GM12878 (cell line): ENCODE data around the gene ATP6V0A1. TPM values are rescaled to one million over a fixed set of nuclear protein-coding genes. Genes with fewer than 3 reads are reported as not detected.

ENCODE experiments used
- ATAC-seq: fragments of 200-7000 bp; cut with Tn5 transposase; 3 replicates; pipeline ENCODE4 v1.9.1; 2020; ENCODE audit warnings: mild to moderate bottlenecking, moderate library complexity
- BruUV-seq: library from RNA; stranded (reverse); fragments of 400-500 nt; replicated peaks from 2 replicates; lab custom pipeline; 2021; lab: Mats Ljungman, UMichigan
- CTCF ChIA-PET: fragments of 300-600 bp; sonication (Branson Sonifier 250); formaldehyde crosslinking; extraction: SDS; loops from one replicate; lab custom pipeline; 2021; ENCODE audit warnings: inconsistent platforms; lab: Yijun Ruan, JAX
- POLR2A ChIA-PET: fragments of 350-600 bp; formaldehyde crosslinking; extraction: SDS; loops from one replicate; lab custom pipeline; 2021; ENCODE audit warnings: inconsistent platforms; lab: Charles Lee
- RAD21 ChIA-PET: fragments of 300-600 bp; sonication (Branson Sonifier 250); formaldehyde crosslinking; loops from one replicate; lab custom pipeline; 2023; ENCODE audit warnings: antibody characterized with exemption; ENCODE audit not compliant: unreplicated experiment; lab: Charles Lee
- SMC1A ChIA-PET: fragments of 300-600 bp; sonication (Branson Sonifier 250); formaldehyde crosslinking; loops from one replicate; lab custom pipeline; 2023; ENCODE audit not compliant: unreplicated experiment, uncharacterized antibody; lab: Charles Lee
- DNase-seq: peaks from one replicate; pipeline ENCODE4 v3.0.0-alpha.2; 2011; ENCODE audit warnings: low read depth, low spot score
- FAIRE-seq: peaks from 3 replicates; lab custom pipeline; 2011; peaks lifted over from hg19 to GRCh38; lab: Jason Lieb, UNC
- H2AFZ ChIP-seq: 2 replicates; pipeline ENCODE4 v1.6.0; 2011; ENCODE audit warnings: low read depth, low read length, control low read depth; ENCODE audit not compliant: control insufficient read depth
- H3K27ac ChIP-seq: 2 replicates; pipeline ENCODE4 v1.5.1; 2011; ENCODE audit warnings: control low read depth; ENCODE audit not compliant: control insufficient read depth, insufficient read depth
- H3K27me3 ChIP-seq, 2 experiments: replicated peaks in 1 of 2; 2 replicates each; pipeline versions ENCODE4 v1.6.0 to v1.6.1; 2011; ENCODE audit warnings: low read length in 1 of 2; ENCODE audit not compliant: control insufficient read depth in 2 of 2, insufficient read depth in 2 of 2
- H3K36me3 ChIP-seq, 2 experiments: 2 replicates each; pipeline ENCODE4 v1.5.1; 2011; ENCODE audit warnings: low read length in 1 of 2; ENCODE audit not compliant: control insufficient read depth in 2 of 2, insufficient read depth in 2 of 2
- H3K4me1 ChIP-seq: 2 replicates; pipeline ENCODE4 v1.6.1; 2011; ENCODE audit warnings: mild to moderate bottlenecking, low read length, moderate library complexity, mixed read lengths; ENCODE audit not compliant: control insufficient read depth, insufficient read depth
- H3K4me2 ChIP-seq: 2 replicates; pipeline ENCODE4 v1.6.0; 2011; ENCODE audit warnings: control low read depth; ENCODE audit not compliant: control insufficient read depth, insufficient read depth
- H3K4me3 ChIP-seq: fragments of 200-600 bp; sonication (generic); 2 replicates; pipeline ENCODE4 v1.5.1; 2016
- H3K79me2 ChIP-seq: 2 replicates; pipeline ENCODE4 v1.6.0; 2011; ENCODE audit warnings: low read length; ENCODE audit not compliant: control insufficient read depth, insufficient read depth
- H3K9ac ChIP-seq: 2 replicates; pipeline ENCODE4 v1.8.0; 2011; ENCODE audit warnings: low read length, control low read depth, mixed read lengths; ENCODE audit not compliant: control insufficient read depth, insufficient read depth
- H3K9me3 ChIP-seq: replicated peaks from 3 replicates; pipeline ENCODE4 v1.5.1; 2011; ENCODE audit warnings: mild to moderate bottlenecking, low read length; ENCODE audit not compliant: control insufficient read depth, insufficient read depth
- H4K20me1 ChIP-seq: 2 replicates; pipeline ENCODE4 v1.6.0; 2011; ENCODE audit not compliant: control insufficient read depth, insufficient read depth
- CBX5 ChIP-seq: sonication (generic); IDR thresholded peaks from 2 replicates; pipeline ENCODE4 v1.6.1; 2016; ENCODE audit warnings: low read depth, moderate library complexity, mild to moderate bottlenecking, inconsistent platforms
- CEBPB ChIP-seq, 2 experiments: fragments of 150-350 bp in 1 of 2; IDR thresholded peaks; 2 replicates each; pipeline ENCODE4 v1.6.1; 2012 to 2014; ENCODE audit warnings: low read depth in 2 of 2, low read length in 2 of 2, borderline replicate concordance in 1 of 2, inconsistent platforms in 1 of 2
- EGR1 ChIP-seq, 2 experiments: IDR thresholded peaks; 1 replicate in 1 of 2; 2 replicates in 1 of 2; pipeline ENCODE4 v1.6.1; 2011 to 2012; ENCODE audit warnings: low read depth in 2 of 2, low read length in 2 of 2, borderline replicate concordance in 1 of 2, mild to moderate bottlenecking in 1 of 2, moderate library complexity in 1 of 2
- FOXM1 ChIP-seq: IDR thresholded peaks from 2 replicates; pipeline ENCODE4 v1.6.1; 2012; ENCODE audit warnings: low read depth, mild to moderate bottlenecking, inconsistent platforms, low read length, moderate library complexity
- GATAD2B ChIP-seq: fragments of 450-650 bp; conservative IDR thresholded peaks from 2 replicates; pipeline ENCODE4 v1.6.1; 2017; ENCODE audit warnings: low read depth, mild to moderate bottlenecking, moderate library complexity
- JUND ChIP-seq: IDR thresholded peaks from 2 replicates; pipeline ENCODE4 v1.6.1; 2012; ENCODE audit warnings: low read depth, mild to moderate bottlenecking, low read length, improper control_type of control experiment, moderate library complexity
- NR2C2 ChIP-seq: IDR thresholded peaks from 2 replicates; pipeline ENCODE4 v1.6.1; 2011; ENCODE audit warnings: borderline replicate concordance, low read depth; ENCODE audit not compliant: control insufficient read depth, insufficient read length
- PAX8 ChIP-seq: fragments of 450-650 bp; IDR thresholded peaks from 2 replicates; pipeline ENCODE4 v1.6.1; 2017; ENCODE audit warnings: mild to moderate bottlenecking, moderate library complexity
- RAD21 ChIP-seq: IDR thresholded peaks from 2 replicates; pipeline ENCODE4 v1.6.1; 2011; ENCODE audit warnings: mild to moderate bottlenecking, low read depth, low read length, moderate library complexity; ENCODE audit not compliant: insufficient read depth
- RFX5 ChIP-seq: IDR thresholded peaks from 2 replicates; pipeline ENCODE4 v1.6.1; 2011; ENCODE audit warnings: low read depth, low read length, improper control_type of control experiment
- SIN3A ChIP-seq: IDR thresholded peaks from 2 replicates; pipeline ENCODE4 v1.6.1; 2012; ENCODE audit warnings: low read depth, low read length, improper control_type of control experiment
- SMAD5 ChIP-seq: IDR thresholded peaks from 2 replicates; pipeline ENCODE4 v1.6.1; 2016; ENCODE audit warnings: antibody characterized with exemption, low read depth
- TARDBP ChIP-seq: IDR thresholded peaks from 2 replicates; pipeline ENCODE4 v1.6.1; 2016; ENCODE audit warnings: borderline replicate concordance
- TCF7 ChIP-seq: IDR thresholded peaks from 2 replicates; pipeline ENCODE4 v1.6.1; 2014; ENCODE audit warnings: antibody characterized with exemption, borderline replicate concordance
- ZBED1 ChIP-seq: IDR thresholded peaks from 2 replicates; pipeline ENCODE4 v1.6.1; 2016; ENCODE audit warnings: borderline replicate concordance
- WGBS: methylation state at CpG from one replicate; pipeline ENCODE4 v1.1.6; 2016; ENCODE audit warnings: low lambda C conversion rate; ENCODE audit not compliant: insufficient replicate concordance, insufficient coverage; ENCODE audit errors: missing lambda C conversion rate; 5-methylcytosine and 5-hydroxymethylcytosine counted together
- in situ Hi-C: fragments of 300-500 bp; cut with MboI; formaldehyde crosslinking; loops from 9 replicates; pipeline ENCODE4 v1.14.3; 2018; ENCODE audit warnings: mixed read lengths
- intact Hi-C: fragments of 100-400 bp; cut with micrococcal nuclease; formaldehyde crosslinking; loops from one replicate; pipeline ENCODE4 v1.14.2; 2022; ENCODE audit not compliant: unreplicated experiment
- polyA plus RNA-seq, 11 experiments: library from polyadenylated mRNA; depleted of rRNA in 4 of 11; unstranded in 6 of 11; stranded (reverse) in 5 of 11; fragments of >200 nt; fragmentation: Nextera tagmentation in 4 of 11; fragmentation: Illumina TruSeq in 1 of 11; extraction: Ambion mirVana in 4 of 11; extraction: Trizol in 1 of 11; gene quantifications; 1 replicate in 1 of 11; 2 replicates in 10 of 11; pipeline versions ENCODE4 v1.2.1 to v1.2.3, GENCODE V29; 2011 to 2016; ENCODE audit warnings: inconsistent platforms in 2 of 11, missing spikeins in 2 of 11, low read depth in 1 of 11
- total RNA-seq, 4 experiments: library from RNA; depleted of rRNA in 3 of 4; stranded (reverse); fragments of >200 nt in 3 of 4; fragmentation: Illumina TruSeq in 1 of 4; extraction: Trizol in 1 of 4; gene quantifications; 2 replicates each; pipeline versions ENCODE4 v1.2.1 to v1.2.3, GENCODE V29; 2013 to 2021
- TF ChIP-seq, protein P1 (sequence below): fragments of 450-650 bp; IDR thresholded peaks from 2 replicates; pipeline ENCODE4 v1.6.1; 2018; ENCODE audit warnings: borderline replicate concordance, mild to moderate bottlenecking; ENCODE audit not compliant: partially characterized antibody
- TF ChIP-seq, protein P2 (sequence below): IDR thresholded peaks from 2 replicates; pipeline ENCODE4 v1.6.1; 2011; ENCODE audit warnings: low read depth, low read length, improper control_type of control experiment, borderline replicate concordance

The ATP6V0A1 gene
- total and polyA plus RNA-seq, 10 of the 15 experiments (the other 5 are each of a cell fraction or from before 2014, with no cell fraction given), result 3.0 to 76.6 (median 30.9) TPM

- TF ChIP-seq, protein P1, sequence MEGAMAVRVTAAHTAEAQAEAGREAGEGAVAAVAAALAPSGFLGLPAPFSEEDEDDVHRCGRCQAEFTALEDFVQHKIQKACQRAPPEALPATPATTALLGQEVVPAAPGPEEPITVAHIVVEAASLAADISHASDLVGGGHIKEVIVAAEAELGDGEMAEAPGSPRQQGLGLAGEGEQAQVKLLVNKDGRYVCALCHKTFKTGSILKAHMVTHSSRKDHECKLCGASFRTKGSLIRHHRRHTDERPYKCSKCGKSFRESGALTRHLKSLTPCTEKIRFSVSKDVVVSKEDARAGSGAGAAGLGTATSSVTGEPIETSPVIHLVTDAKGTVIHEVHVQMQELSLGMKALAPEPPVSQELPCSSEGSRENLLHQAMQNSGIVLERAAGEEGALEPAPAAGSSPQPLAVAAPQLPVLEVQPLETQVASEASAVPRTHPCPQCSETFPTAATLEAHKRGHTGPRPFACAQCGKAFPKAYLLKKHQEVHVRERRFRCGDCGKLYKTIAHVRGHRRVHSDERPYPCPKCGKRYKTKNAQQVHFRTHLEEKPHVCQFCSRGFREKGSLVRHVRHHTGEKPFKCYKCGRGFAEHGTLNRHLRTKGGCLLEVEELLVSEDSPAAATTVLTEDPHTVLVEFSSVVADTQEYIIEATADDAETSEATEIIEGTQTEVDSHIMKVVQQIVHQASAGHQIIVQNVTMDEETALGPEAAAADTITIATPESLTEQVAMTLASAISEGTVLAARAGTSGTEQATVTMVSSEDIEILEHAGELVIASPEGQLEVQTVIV, result no peak
- TF ChIP-seq RAD21 (no peak), CEBPB (IDR thresholded peaks at IDR 0.05; ENCODE audit: borderline replicate concordance in 1 of 2, low read depth in 2 of 2, low read length in 2 of 2) (no peak), ZBED1 (no peak), NR2C2 (no peak)
- TF ChIP-seq, all 136 proteins: peak for 0
Observed at GRCh38 chr17:42494673-42495072, 36.0 kb downstream of the ATP6V0A1 start (continued).

GRCh38 chr17:42498828-42499227 lies 40.1 kb downstream of the ATP6V0A1 start:
- no peaks in the 10 kb centered on the region for H3K79me2 ChIP-seq
- H3K4me2 ChIP-seq, result no peak overlapping the region
- ChIA-PET POLR2A (no interaction called here), CTCF (no interaction called here), RAD21 (no interaction called here), SMC1A (no interaction called here)
- no peaks in the 10 kb centered on the region for H3K27me3 ChIP-seq
- DNase-seq, result no peak
- in situ Hi-C loops, result no loop called here
- no TSS peak for BruUV-seq
- H3K9me3 ChIP-seq, result no peaks in the 10 kb centered on the region
- no peaks in the 10 kb centered on the region for H3K4me1 ChIP-seq
- no peak for ATAC-seq
- no peak for FAIRE-seq
- H3K4me3 ChIP-seq, result no peak overlapping the region
- no peak overlapping the region for H3K27ac ChIP-seq
- no peaks in the 10 kb centered on the region for H4K20me1 ChIP-seq
- intact Hi-C loops, result no loop called here
- H3K9ac ChIP-seq, result no peak overlapping the region
- H3K36me3 ChIP-seq, result peaks cover 7 to 27% of the 10 kb centered on the region in 2 experiments
- WGBS, result 99% methylated on average over 4 of the region's 4 CpGs
- no peak for TF ChIP-seq CBX5
- no peak for TF ChIP-seq FOXM1
- TF ChIP-seq EGR1 (IDR thresholded peaks at IDR 0.05; ENCODE audit: borderline replicate concordance in 1 of 2, low read depth in 2 of 2, low read length in 2 of 2), result no peak
- TF ChIP-seq, protein P2, sequence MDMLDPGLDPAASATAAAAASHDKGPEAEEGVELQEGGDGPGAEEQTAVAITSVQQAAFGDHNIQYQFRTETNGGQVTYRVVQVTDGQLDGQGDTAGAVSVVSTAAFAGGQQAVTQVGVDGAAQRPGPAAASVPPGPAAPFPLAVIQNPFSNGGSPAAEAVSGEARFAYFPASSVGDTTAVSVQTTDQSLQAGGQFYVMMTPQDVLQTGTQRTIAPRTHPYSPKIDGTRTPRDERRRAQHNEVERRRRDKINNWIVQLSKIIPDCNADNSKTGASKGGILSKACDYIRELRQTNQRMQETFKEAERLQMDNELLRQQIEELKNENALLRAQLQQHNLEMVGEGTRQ, result no peak
- no peak for TF ChIP-seq RFX5
- no peak for TF ChIP-seq GATAD2B
- no peak for TF ChIP-seq SMAD5
- TF ChIP-seq PAX8, result no peak
- no peak for TF ChIP-seq SIN3A
- TF ChIP-seq TARDBP, result no peak
- no peak for TF ChIP-seq TCF7
- no peak for TF ChIP-seq JUND
- H2AFZ ChIP-seq, result no peak overlapping the region
